WTC11 (cell line): ENCODE results near the gene HS6ST1. TPM values are rescaled to one million over a fixed set of nuclear protein-coding genes. Genes with fewer than 3 reads are reported as not detected.

Experiments used
- ATAC-seq: fragments of 200-7000 bp; cut with Tn5 transposase; 2 replicates; pipeline ENCODE4 v1.10.0; 2021; ENCODE audit warnings: mild to moderate bottlenecking, moderate library complexity
- CTCF ChIA-PET: fragments of 300-600 bp; sonication (Branson Sonifier 250); formaldehyde crosslinking; loops from one replicate; lab custom pipeline; 2021; ENCODE audit warnings: antibody characterized with exemption; lab: Charles Lee
- POLR2A ChIA-PET: fragments of 350-600 bp; sonication (Branson Sonifier 250); formaldehyde crosslinking; loops from one replicate; lab custom pipeline; 2021; ENCODE audit warnings: antibody characterized with exemption; lab: Charles Lee
- DNase-seq: peaks from one replicate; pipeline ENCODE4 v3.0.0; 2021; ENCODE audit warnings: low spot score
- H3K27ac Mint-ChIP-seq: 2 replicates; pipeline ENCODE4 v1.8.0; 2021; ENCODE audit warnings: mixed read lengths
- H3K27me3 Mint-ChIP-seq: 2 replicates; pipeline ENCODE4 v1.8.0; 2021; ENCODE audit warnings: low read depth, mild to moderate bottlenecking, moderate library complexity, mixed read lengths
- H3K36me3 Mint-ChIP-seq: 2 replicates; pipeline ENCODE4 v1.8.0; 2021; ENCODE audit warnings: mixed read lengths
- H3K4me1 Mint-ChIP-seq: 2 replicates; pipeline ENCODE4 v1.8.0; 2022; ENCODE audit warnings: mixed read lengths
- H3K4me3 Mint-ChIP-seq: 2 replicates; pipeline ENCODE4 v1.8.0; 2021; ENCODE audit warnings: mild to moderate bottlenecking, moderate library complexity, mixed read lengths
- H3K9me3 Mint-ChIP-seq: 2 replicates; pipeline ENCODE4 v1.8.0; 2021; ENCODE audit warnings: mixed read lengths
- AR ChIP-seq: fragments of 250-450 bp; sonication (Bioruptor Pico); IDR thresholded peaks from 2 replicates; pipeline ENCODE4 v1.9.0; 2021; ENCODE audit warnings: mild to moderate bottlenecking
- CREB1 ChIP-seq: sonication (generic); formaldehyde crosslinking; IDR thresholded peaks from 2 replicates; pipeline ENCODE4 v1.8.0; 2023; ENCODE audit warnings: mild to moderate bottlenecking, missing genetic modification reagents
- E2F4 ChIP-seq: sonication (generic); formaldehyde crosslinking; IDR thresholded peaks from 2 replicates; pipeline ENCODE4 v1.8.1; 2022; ENCODE audit warnings: low read depth, mild to moderate bottlenecking, moderate library complexity, missing genetic modification reagents, borderline replicate concordance
- E2F5 ChIP-seq: sonication (generic); formaldehyde crosslinking; IDR thresholded peaks from 2 replicates; pipeline ENCODE4 v1.8.1; 2022; ENCODE audit warnings: mild to moderate bottlenecking, moderate library complexity, missing genetic modification reagents
- ERG ChIP-seq: fragments of 250-450 bp; sonication (Bioruptor Pico); IDR thresholded peaks from 2 replicates; pipeline ENCODE4 v1.8.0; 2021; ENCODE audit warnings: mild to moderate bottlenecking
- FOXK1 ChIP-seq: sonication (generic); formaldehyde crosslinking; IDR thresholded peaks from 2 replicates; pipeline ENCODE4 v1.8.0; 2022; ENCODE audit warnings: mild to moderate bottlenecking, moderate library complexity, missing genetic modification reagents
- GABPB1 ChIP-seq: sonication (generic); formaldehyde crosslinking; IDR thresholded peaks from 2 replicates; pipeline ENCODE4 v1.8.1; 2023; ENCODE audit warnings: mild to moderate bottlenecking, missing genetic modification reagents
- HMGA2 ChIP-seq: fragments of 250-450 bp; sonication (Bioruptor Pico); IDR thresholded peaks from 2 replicates; pipeline ENCODE4 v1.4.0; 2021; ENCODE audit warnings: mild to moderate bottlenecking, moderate library complexity
- IRF1 ChIP-seq: sonication (generic); formaldehyde crosslinking; IDR thresholded peaks from 2 replicates; pipeline ENCODE4 v1.8.0; 2023; ENCODE audit warnings: missing genetic modification reagents
- KAT7 ChIP-seq: sonication (generic); formaldehyde crosslinking; IDR thresholded peaks from 2 replicates; pipeline ENCODE4 v1.8.1; 2023; ENCODE audit warnings: missing genetic modification reagents, mild to moderate bottlenecking, borderline replicate concordance
- MAX ChIP-seq: sonication (generic); formaldehyde crosslinking; IDR thresholded peaks from 2 replicates; pipeline ENCODE4 v1.8.0; 2022; ENCODE audit warnings: mild to moderate bottlenecking, missing genetic modification reagents
- NFE2L1 ChIP-seq: sonication (generic); formaldehyde crosslinking; IDR thresholded peaks from 2 replicates; pipeline ENCODE4 v1.8.1; 2023; ENCODE audit warnings: missing genetic modification reagents
- NR1H2 ChIP-seq: sonication (generic); formaldehyde crosslinking; IDR thresholded peaks from 2 replicates; pipeline ENCODE4 v1.9.0; 2021; ENCODE audit warnings: mild to moderate bottlenecking, moderate library complexity, missing genetic modification reagents
- NR3C1 ChIP-seq: sonication (generic); formaldehyde crosslinking; conservative IDR thresholded peaks from 2 replicates; pipeline ENCODE4 v1.8.1; 2023; ENCODE audit warnings: low read depth, mild to moderate bottlenecking, missing genetic modification reagents
- SMAD4 ChIP-seq: sonication (generic); formaldehyde crosslinking; IDR thresholded peaks from 2 replicates; pipeline ENCODE4 v1.8.0; 2022; ENCODE audit warnings: mild to moderate bottlenecking, missing genetic modification reagents
- TCF7 ChIP-seq: sonication (generic); formaldehyde crosslinking; IDR thresholded peaks from 2 replicates; pipeline ENCODE4 v1.8.0; 2022; ENCODE audit warnings: mild to moderate bottlenecking, low read depth, missing genetic modification reagents, moderate library complexity
- TEAD4 ChIP-seq: sonication (generic); formaldehyde crosslinking; IDR thresholded peaks from 2 replicates; pipeline ENCODE4 v1.8.0; 2022; ENCODE audit warnings: mild to moderate bottlenecking, missing genetic modification reagents
- ZBTB21 ChIP-seq: sonication (generic); formaldehyde crosslinking; IDR thresholded peaks from 2 replicates; pipeline ENCODE4 v1.8.1; 2023; ENCODE audit warnings: mild to moderate bottlenecking, missing genetic modification reagents, borderline replicate concordance
- ZMAT4 ChIP-seq: fragments of 250-450 bp; sonication (Bioruptor Pico); IDR thresholded peaks from 2 replicates; pipeline ENCODE4 v1.9.0; 2021; ENCODE audit warnings: mild to moderate bottlenecking
- ZNF138 ChIP-seq: sonication (generic); formaldehyde crosslinking; conservative IDR thresholded peaks from 2 replicates; pipeline ENCODE4 v1.8.1; 2022; ENCODE audit warnings: mild to moderate bottlenecking, moderate library complexity, missing genetic modification reagents
- ZNF219 ChIP-seq: sonication (generic); formaldehyde crosslinking; IDR thresholded peaks from 2 replicates; pipeline ENCODE4 v1.8.0; 2023; ENCODE audit warnings: missing genetic modification reagents, mild to moderate bottlenecking, borderline replicate concordance
- ZSCAN18 ChIP-seq: fragments of 250-450 bp; sonication (Bioruptor Pico); IDR thresholded peaks from 2 replicates; pipeline ENCODE4 v2.1.2; 2022; ENCODE audit warnings: mild to moderate bottlenecking, moderate library complexity
- total RNA-seq: library from RNA; stranded (reverse); gene quantifications from 3 replicates; pipeline ENCODE4 v1.2.3, GENCODE V29; 2021

Gene HS6ST1
- total RNA-seq, 1 experiment from 2014 or later: 55.5 TPM

- CTCF ChIA-PET: no interaction called here
- H3K27me3 Mint-ChIP-seq: no peaks in the 10 kb centered on the region; the same call in 1 of the 2 replicates
- H3K4me1 Mint-ChIP-seq: peaks cover 31% of the 10 kb centered on the region
- POLR2A ChIA-PET: no interaction called here
- H3K36me3 Mint-ChIP-seq: no peaks in the 10 kb centered on the region
- ATAC-seq (no peak), DNase-seq (no peak)
- no peak overlapping the region for H3K27ac Mint-ChIP-seq
- no peak overlapping the region for H3K4me3 Mint-ChIP-seq
- H3K9me3 Mint-ChIP-seq: peaks cover 3% of the 10 kb centered on the region; the same call in 1 of the 2 replicates
- TF ChIP-seq ZBTB21 (CRISPR knock-in tag) (no peak), KAT7 (CRISPR knock-in tag) (no peak), GABPB1 (CRISPR knock-in tag) (no peak), NR1H2 (CRISPR knock-in tag) (no peak), MAX (no peak), ZNF138 (CRISPR knock-in tag) (no peak), ZNF219 (CRISPR knock-in tag) (no peak), ERG (no peak), E2F5 (no peak), CREB1 (CRISPR knock-in tag) (no peak), ZSCAN18 (CRISPR knock-in tag) (no peak), IRF1 (CRISPR knock-in tag) (no peak), FOXK1 (no peak)
Observed at GRCh38 chr2:128358941-128359731, 40.5 kb upstream of the HS6ST1 start.

GRCh38 chr2:128357506-128358370, 39.1 kb upstream of the HS6ST1 start:
- no peaks in the 10 kb centered on the region; the same call in 1 of the 2 replicates for H3K36me3 Mint-ChIP-seq
- H3K27ac Mint-ChIP-seq: no peak overlapping the region
- no peak overlapping the region for H3K4me3 Mint-ChIP-seq
- DNase-seq: no peak
- H3K27me3 Mint-ChIP-seq: no peaks in the 10 kb centered on the region; the same call in 1 of the 2 replicates
- POLR2A ChIA-PET: no interaction called here
- H3K4me1 Mint-ChIP-seq: peaks cover 17% of the 10 kb centered on the region
- CTCF ChIA-PET: interaction anchor here (1.1 kb wide), 1 partner anchor 356 kb away, joined by 3 read pairs; no protein-coding TSS in a partner anchor
- no peak for ATAC-seq
- H3K9me3 Mint-ChIP-seq: peaks cover 10% of the 10 kb centered on the region
- no peak for TF ChIP-seq TEAD4 (CRISPR knock-in tag)
- no peak for TF ChIP-seq NFE2L1 (CRISPR knock-in tag)
- TF ChIP-seq E2F4 (CRISPR knock-in tag): no peak
- no peak for TF ChIP-seq AR
- TF ChIP-seq HMGA2 (CRISPR knock-in tag): no peak
- TF ChIP-seq ZMAT4 (CRISPR knock-in tag): no peak
- TF ChIP-seq TCF7: no peak
- no peak for TF ChIP-seq SMAD4
- no peak for TF ChIP-seq IRF1 (CRISPR knock-in tag)
- TF ChIP-seq NR3C1 (CRISPR knock-in tag): no peak
- TF ChIP-seq MAX: no peak
